Upper lobe of right lung (tissue), 1 donor: ENCODE data around the gene CNNM4. TPM values are rescaled to one million over a fixed set of nuclear protein-coding genes. Genes with fewer than 3 reads are reported as not detected.

Experiments used
- ATAC-seq: fragments of 200-7000 bp; cut with Tn5 transposase; one replicate; pipeline ENCODE4 v1.9.1; 2020; ENCODE audit warnings: mild to moderate bottlenecking, moderate library complexity
- DNase-seq: peaks from one replicate; pipeline ENCODE4 v3.0.0-alpha.2; 2020
- H3K27ac ChIP-seq: fragments of 200-600 bp; one replicate; pipeline ENCODE4 v1.8.0; 2022
- H3K27me3 ChIP-seq: fragments of 200-600 bp; one replicate; pipeline ENCODE4 v1.8.0; 2022; ENCODE audit warnings: mild to moderate bottlenecking
- H3K36me3 ChIP-seq: fragments of 200-600 bp; one replicate; pipeline ENCODE4 v1.8.0; 2022
- H3K4me1 ChIP-seq: fragments of 200-600 bp; one replicate; pipeline ENCODE4 v1.8.0; 2022
- H3K4me3 ChIP-seq: fragments of 200-600 bp; one replicate; pipeline ENCODE4 v1.8.0; 2022; ENCODE audit warnings: mild to moderate bottlenecking
- H3K9me3 ChIP-seq: fragments of 200-600 bp; one replicate; pipeline ENCODE4 v1.8.0; 2022
- CTCF ChIP-seq: fragments of 200-600 bp; IDR thresholded peaks from one replicate; pipeline ENCODE4 v1.8.0; 2022; ENCODE audit warnings: antibody characterized with exemption
- intact Hi-C: fragments of 100-400 bp; cut with DNase I; formaldehyde crosslinking; loops from one replicate; pipeline ENCODE4 v1.11.0; 2022
- total RNA-seq: library from RNA; stranded (reverse); fragmentation: NEBNext Ultra II Directional; extraction: Animal tissue kit (Norgen Biotek cat#: 25700); gene quantifications from one replicate; pipeline ENCODE4 v1.2.1, GENCODE V29; 2021
- donor health status: DM: no; HTN: yes; CAD: no; lungs with severe emphysema.

Gene CNNM4
- total RNA-seq, 1 donor from 2014 or later, result 15.0 TPM

GRCh38 chr2:96767135-96767871 is 6.6 kb downstream of the CNNM4 start:
- ATAC-seq (no peak), DNase-seq (no peak)
- H3K9me3 ChIP-seq, result no peaks in the 10 kb centered on the region
- intact Hi-C loops, result no loop called here
- H3K4me1 ChIP-seq, result peaks cover 26% of the 10 kb centered on the region
- no peaks in the 10 kb centered on the region for H3K27me3 ChIP-seq
- no peak overlapping the region for H3K4me3 ChIP-seq
- H3K27ac ChIP-seq, result no peak overlapping the region
- no peak for TF ChIP-seq CTCF
- H3K36me3 ChIP-seq, result no peaks in the 10 kb centered on the region

- Histone ChIP-seq H3K27ac (no peak overlapping the region), H3K27me3 (no peaks in the 10 kb centered on the region), H3K4me3 (no peak overlapping the region), H3K9me3 (no peaks in the 10 kb centered on the region), H3K4me1 (peaks cover 22% of the 10 kb centered on the region), H3K36me3 (no peaks in the 10 kb centered on the region)
- TF ChIP-seq CTCF, result no peak
- no peak for DNase-seq
- ATAC-seq, result no peak
- intact Hi-C loops, result no loop called here
Measured at GRCh38 chr2:96768083-96768561, 7.4 kb downstream of the CNNM4 start.

- Histone ChIP-seq H3K27me3 (no peaks in the 10 kb centered on the region), H3K9me3 (no peaks in the 10 kb centered on the region), H3K4me1 (peaks cover 10% of the 10 kb centered on the region), H3K27ac (no peak overlapping the region), H3K4me3 (no peak overlapping the region), H3K36me3 (no peaks in the 10 kb centered on the region)
- no peak for TF ChIP-seq CTCF
- DNase-seq, result peak; percentile 79
- intact Hi-C loops, result no loop called here
- ATAC-seq, result peak; percentile 79
Measured at GRCh38 chr2:96769814-96770213, 9.1 kb downstream of the CNNM4 start.

- intact Hi-C loops, result no loop called here
- peaks cover 6% of the 10 kb centered on the region for H3K4me1 ChIP-seq
- no peak overlapping the region for H3K27ac ChIP-seq
- H3K9me3 ChIP-seq, result no peaks in the 10 kb centered on the region
- no peak for TF ChIP-seq CTCF
- H3K27me3 ChIP-seq, result no peaks in the 10 kb centered on the region
- ATAC-seq, result no peak
- no peak overlapping the region for H3K4me3 ChIP-seq
- no peak for DNase-seq
- no peaks in the 10 kb centered on the region for H3K36me3 ChIP-seq
Measured at GRCh38 chr2:96770442-96771202, 9.9 kb downstream of the CNNM4 start.

DNA sequence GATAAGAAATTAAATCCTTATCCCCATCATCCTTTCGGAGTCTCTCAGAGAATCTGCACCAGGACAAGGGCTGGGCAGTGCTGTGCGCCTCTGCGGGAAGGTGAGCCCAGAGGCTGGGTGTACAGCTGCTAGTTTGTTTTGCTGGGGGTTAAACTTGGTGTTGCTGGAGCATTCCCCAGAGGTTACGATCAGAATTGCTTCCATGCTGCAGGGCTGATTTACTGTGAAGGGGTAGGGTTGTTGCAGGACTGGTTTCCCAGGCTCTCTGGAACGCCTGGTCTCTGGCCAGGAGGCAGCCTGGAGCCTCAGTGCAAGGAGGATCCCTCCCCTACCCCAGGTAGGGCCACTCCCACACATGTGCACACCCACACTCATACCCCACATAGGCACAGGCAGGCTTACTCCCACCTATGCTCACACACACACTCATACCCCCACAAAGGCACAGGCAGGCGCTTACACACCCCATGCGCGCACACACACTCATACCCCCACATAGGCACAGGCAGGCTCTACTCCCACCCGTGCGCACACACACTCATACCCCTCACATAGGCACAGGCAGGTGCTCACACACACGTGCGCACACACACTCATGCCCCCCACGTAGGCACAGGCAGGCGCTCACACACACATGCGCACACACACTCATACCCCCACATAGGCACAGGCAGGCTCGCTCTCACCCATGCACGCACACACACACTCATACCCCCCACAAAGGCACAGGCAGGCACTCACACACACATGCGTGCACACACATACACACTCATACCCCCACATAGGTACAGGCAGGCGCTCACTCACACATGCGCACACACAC is 11.3 kb downstream of the CNNM4 start:
- no peaks in the 10 kb centered on the region for H3K36me3 ChIP-seq

More for the DNA sequence above, 11.3 kb downstream of the CNNM4 start:
- intact Hi-C loops, result no loop called here
- DNase-seq (peak; percentile 83), ATAC-seq (peak; percentile 86)
- Histone ChIP-seq H3K4me3 (no peak overlapping the region), H3K9me3 (no peaks in the 10 kb centered on the region), H3K27ac (no peak overlapping the region), H3K4me1 (peaks cover 6% of the 10 kb centered on the region), H3K27me3 (no peaks in the 10 kb centered on the region)
- TF ChIP-seq CTCF, result no peak
